Measurements from ENCODE around the gene FNDC3A.
A peak's percentile ranks its signal among the peaks of the same experiment; 100 is the strongest.

The FNDC3A gene

DNA sequence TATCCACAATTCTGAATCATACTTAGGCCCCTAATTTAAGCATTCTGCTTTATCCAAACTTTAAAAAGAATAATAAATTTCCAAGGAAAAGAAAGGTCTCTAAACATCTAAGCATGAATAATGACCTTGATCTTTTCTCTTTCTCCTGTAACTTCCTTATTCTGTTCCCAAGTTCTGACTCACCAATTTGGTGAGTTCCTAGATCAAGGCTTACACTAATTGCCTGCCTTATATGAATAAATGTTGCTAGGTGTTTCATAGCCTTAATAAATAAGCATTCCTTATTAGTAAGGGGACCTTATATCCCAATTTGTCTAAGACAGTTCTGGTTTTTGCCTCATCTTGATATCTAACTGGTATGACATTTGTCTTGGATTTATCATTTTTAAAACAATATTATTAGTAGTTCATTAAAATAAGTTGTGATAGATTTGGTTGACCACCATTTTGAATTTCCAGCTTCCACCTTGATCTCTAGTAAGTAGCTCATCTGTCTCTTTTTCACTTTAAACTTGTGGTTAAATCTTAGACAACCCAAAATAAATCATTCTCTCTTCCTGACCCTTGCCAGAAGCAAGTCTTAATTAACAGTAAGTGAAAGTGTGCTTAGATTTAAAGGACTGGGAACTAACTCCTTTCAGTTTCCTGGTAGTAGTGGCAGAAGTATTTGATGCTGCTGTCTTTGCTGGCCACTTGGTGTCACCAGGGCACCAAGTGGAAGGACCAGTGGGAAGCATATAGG, 123.2 kb downstream of the FNDC3A start:
- TF ChIP-seq, protein P1, sequence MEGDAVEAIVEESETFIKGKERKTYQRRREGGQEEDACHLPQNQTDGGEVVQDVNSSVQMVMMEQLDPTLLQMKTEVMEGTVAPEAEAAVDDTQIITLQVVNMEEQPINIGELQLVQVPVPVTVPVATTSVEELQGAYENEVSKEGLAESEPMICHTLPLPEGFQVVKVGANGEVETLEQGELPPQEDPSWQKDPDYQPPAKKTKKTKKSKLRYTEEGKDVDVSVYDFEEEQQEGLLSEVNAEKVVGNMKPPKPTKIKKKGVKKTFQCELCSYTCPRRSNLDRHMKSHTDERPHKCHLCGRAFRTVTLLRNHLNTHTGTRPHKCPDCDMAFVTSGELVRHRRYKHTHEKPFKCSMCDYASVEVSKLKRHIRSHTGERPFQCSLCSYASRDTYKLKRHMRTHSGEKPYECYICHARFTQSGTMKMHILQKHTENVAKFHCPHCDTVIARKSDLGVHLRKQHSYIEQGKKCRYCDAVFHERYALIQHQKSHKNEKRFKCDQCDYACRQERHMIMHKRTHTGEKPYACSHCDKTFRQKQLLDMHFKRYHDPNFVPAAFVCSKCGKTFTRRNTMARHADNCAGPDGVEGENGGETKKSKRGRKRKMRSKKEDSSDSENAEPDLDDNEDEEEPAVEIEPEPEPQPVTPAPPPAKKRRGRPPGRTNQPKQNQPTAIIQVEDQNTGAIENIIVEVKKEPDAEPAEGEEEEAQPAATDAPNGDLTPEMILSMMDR (IDR thresholded peaks at IDR 0.05; ENCODE audit: insufficient read depth, missing control alignments): peak; percentile 36
- DNase-seq (ENCODE audit: insufficient read length, low spot score) (no peak), FAIRE-seq (peak; percentile 29)

DNA sequence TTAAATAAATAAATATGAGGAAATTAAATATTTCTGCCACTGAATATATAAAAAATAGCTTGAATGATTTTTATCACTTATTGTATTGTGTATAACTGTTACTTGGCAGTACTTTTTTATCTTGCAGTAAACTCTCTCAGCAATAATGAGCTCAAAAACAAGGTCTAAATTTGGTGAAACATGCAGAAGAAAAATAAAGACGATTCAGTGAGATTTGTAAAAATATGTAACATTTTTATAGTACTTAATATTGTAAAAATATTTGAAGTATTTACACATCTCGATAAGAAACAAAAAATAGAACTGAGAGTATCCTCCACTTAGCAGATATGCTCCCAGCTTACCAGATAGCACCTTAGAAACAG, 123.8 kb downstream of the FNDC3A start:
- no peak for FAIRE-seq

DNA sequence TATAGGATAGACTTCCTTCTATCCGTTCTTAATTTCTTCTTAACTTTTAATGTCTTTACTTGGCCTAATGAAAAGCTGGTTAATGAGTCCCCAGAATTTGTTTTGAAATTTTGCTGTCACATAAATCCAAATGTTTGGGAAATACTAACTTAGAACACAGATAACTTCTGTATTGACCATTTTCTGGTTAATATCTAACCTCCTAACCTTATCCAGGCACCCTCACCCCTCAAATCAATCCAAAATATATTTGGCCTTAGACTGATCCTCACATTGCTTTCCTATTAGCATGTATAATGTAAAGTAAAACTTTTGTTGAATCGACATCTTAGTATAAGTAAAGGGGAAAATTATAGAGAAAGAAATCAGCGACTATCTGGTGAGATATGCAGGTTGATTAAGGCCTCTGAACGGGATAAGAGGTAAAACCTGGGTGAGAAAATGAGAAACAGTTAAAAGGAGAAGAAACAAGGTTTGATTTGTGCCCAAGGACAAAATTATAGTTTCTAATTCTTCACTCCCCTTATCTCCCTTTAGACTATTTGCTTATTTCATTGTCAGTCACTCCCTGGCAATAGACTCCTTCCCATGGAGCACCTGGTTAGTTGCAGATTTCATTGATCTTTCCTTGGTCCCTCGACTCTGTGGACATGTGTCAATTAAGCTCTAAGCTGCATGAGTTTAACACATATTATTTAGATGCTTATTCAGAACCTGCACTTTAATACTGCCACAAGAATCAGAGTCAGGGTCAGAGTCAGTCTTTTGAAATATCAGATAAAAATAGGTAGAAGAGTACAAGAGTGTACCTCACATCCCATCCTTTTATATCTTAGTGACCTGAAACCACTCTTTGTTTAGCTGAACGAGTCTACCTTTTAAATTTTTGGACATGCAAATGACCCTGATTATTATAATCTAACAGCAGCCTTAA, 125.2 kb downstream of the FNDC3A start:
- FAIRE-seq: no peak

More for the DNA sequence above, 123.8 kb downstream of the FNDC3A start:
- TF ChIP-seq, protein P1 (IDR thresholded peaks at IDR 0.05; ENCODE audit: insufficient read depth, missing control alignments): no peak
- no peak for DNase-seq (ENCODE audit: insufficient read length, low spot score)

DNA sequence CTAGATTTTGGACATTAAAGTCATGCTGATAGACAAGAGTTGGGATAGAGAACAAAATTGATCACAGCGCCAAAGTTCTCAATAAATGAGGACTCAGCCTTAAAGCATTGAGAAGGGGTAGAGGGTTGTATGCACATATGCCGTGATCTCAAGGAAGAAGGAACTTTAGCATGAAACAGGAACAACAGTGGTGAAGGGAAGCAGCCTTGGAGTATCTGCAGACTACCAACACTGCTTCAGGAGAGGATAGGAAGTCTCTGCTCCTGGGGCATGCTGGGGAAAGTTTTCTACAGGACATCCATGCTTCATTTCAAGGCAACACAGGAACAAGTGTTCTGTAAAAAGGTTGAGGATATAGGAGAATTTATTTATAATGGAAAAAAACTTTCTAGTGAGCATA, 132.5 kb downstream of the FNDC3A start:
- FAIRE-seq: no peak
- TF ChIP-seq, protein P1 (IDR thresholded peaks at IDR 0.05; ENCODE audit: insufficient read depth, missing control alignments): no peak
- no peak for DNase-seq (ENCODE audit: insufficient read length, low spot score)

More for the DNA sequence above, 125.2 kb downstream of the FNDC3A start:
- DNase-seq (ENCODE audit: insufficient read length, low spot score): no peak
- TF ChIP-seq, protein P1 (IDR thresholded peaks at IDR 0.05; ENCODE audit: insufficient read depth, missing control alignments): no peak

DNA sequence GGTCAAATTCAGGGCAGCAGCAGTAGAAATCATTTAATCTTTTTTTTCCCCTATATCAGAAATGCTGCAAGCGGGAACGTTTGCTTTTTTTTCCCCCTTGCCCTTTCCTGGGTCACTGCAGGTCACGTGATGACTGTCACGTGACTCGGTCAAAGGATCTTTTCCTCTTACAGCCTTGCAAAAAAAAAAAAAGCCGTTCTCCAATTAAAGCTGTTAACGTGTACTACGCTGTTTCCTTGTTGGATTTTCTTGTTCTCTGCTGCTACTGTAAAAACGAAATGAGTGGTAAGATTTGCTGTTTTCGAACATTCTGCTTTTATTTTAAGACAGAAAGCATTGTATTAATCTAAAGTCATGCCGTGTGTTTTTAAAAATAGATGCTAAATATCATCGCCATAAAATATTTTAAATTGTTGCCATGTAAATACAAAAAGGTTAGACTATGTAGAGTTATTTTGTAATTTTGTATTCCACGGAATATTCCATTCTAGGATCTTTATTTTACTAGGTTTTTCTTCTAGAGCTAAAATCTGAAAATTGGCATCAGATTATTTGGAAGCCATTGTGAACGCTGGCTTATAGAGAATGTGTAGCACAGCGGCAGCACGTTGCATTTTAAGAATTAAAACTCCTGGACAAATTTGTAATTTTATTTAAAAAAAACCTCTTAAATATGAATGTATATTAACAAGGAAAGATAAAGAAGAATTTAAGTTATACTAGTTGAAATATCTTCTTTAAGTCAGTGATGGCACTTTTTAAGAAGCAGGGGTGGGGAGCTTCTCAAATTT, 134.6 kb downstream of the FNDC3A start:
- FAIRE-seq (peak; percentile 94), DNase-seq (ENCODE audit: insufficient read length, low spot score) (peak; percentile 16)
- TF ChIP-seq, protein P1 (IDR thresholded peaks at IDR 0.05; ENCODE audit: insufficient read depth, missing control alignments): no peak

DNA sequence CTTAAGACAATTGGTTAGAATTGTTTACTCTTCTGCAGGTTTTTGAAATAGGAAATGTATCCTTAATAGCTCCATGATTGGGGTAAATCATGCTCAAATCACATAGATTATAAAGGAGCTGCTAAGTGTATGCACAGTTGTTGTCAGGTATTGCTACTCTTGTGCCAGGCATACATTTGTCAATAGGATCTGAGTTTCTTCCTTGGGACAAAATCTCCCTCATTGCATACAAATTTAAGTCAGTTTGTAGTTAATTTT, 135.1 kb downstream of the FNDC3A start:
- DNase-seq (ENCODE audit: insufficient read length, low spot score) (no peak), FAIRE-seq (no peak)
- TF ChIP-seq, protein P1 (IDR thresholded peaks at IDR 0.05; ENCODE audit: insufficient read depth, missing control alignments): no peak

Measured in D721Med (cell line).